GM12874 (cell line): Measurements from ENCODE around the gene ANLN.

Experiments used
- TF ChIP-seq, protein P1 (sequence below): IDR thresholded peaks from 2 replicates; pipeline ENCODE4 v1.5.1; 2011; ENCODE audit warnings: low read depth, mild to moderate bottlenecking, control low read depth, low read length, moderate library complexity; ENCODE audit not compliant: insufficient read depth

The ANLN gene

GRCh38 chr7:36406156-36406555 is 16.5 kb downstream of the ANLN start:
- TF ChIP-seq, protein P1, sequence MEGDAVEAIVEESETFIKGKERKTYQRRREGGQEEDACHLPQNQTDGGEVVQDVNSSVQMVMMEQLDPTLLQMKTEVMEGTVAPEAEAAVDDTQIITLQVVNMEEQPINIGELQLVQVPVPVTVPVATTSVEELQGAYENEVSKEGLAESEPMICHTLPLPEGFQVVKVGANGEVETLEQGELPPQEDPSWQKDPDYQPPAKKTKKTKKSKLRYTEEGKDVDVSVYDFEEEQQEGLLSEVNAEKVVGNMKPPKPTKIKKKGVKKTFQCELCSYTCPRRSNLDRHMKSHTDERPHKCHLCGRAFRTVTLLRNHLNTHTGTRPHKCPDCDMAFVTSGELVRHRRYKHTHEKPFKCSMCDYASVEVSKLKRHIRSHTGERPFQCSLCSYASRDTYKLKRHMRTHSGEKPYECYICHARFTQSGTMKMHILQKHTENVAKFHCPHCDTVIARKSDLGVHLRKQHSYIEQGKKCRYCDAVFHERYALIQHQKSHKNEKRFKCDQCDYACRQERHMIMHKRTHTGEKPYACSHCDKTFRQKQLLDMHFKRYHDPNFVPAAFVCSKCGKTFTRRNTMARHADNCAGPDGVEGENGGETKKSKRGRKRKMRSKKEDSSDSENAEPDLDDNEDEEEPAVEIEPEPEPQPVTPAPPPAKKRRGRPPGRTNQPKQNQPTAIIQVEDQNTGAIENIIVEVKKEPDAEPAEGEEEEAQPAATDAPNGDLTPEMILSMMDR = no peak

DNA sequence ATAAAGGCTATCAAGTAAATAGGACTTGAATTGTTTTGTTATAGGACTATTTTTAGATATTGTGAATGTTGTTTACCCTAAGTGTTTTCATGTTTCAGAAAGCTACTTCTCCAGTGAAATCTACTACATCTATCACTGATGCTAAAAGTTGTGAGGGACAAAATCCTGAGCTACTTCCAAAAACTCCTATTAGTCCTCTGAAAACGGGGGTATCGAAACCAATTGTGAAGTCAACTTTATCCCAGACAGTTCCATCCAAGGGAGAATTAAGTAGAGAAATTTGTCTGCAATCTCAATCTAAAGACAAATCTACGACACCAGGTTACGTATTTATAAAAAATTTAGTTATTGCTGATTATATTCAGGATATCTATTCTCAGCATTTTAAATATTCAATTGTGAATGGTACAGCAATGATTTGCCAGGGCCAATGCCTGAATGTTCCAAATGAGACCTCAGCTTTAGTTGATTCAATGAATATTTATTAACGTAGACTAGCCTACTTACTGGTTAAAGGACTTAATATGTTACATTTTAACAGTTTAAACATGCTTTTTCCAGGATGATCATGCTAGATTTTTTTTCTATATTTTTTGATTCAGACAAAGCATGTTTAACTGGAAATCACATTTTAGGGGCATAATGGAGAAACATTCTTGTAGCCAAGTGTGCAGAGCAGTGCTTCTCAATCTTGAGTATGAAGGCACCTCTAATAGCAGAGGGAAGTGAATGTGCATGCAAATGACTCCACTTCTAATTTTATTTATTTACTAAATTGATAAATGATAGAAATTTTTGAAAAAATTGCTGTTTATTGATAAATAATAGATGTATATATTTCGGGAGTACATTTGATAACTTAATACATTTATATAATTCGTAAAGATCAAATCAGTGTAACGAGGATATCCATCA is 18.2 kb downstream of the ANLN start:
- TF ChIP-seq, protein P1 = no peak

- TF ChIP-seq, protein P1 = no peak
Observed at GRCh38 chr7:36408589-36408988, 18.9 kb downstream of the ANLN start.

DNA sequence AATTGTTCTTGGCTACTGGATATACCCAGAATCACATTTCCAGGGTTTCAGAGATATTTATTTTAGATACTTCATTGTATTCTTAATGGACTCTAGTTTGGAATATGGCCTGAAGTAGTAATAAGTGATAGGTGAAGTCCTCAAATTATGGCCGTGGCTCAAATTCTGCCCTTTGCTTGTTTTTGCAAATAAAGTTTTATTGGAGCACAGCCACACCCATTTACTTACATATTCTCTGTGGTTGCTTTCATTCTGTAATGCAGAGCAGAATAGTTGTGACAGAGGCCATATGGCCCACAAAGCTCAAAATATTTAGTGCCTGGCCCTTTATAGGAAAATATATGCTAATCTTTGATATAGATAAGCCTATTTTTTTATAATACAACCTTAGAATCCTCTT is 19.5 kb downstream of the ANLN start:
- TF ChIP-seq, protein P1 = no peak

DNA sequence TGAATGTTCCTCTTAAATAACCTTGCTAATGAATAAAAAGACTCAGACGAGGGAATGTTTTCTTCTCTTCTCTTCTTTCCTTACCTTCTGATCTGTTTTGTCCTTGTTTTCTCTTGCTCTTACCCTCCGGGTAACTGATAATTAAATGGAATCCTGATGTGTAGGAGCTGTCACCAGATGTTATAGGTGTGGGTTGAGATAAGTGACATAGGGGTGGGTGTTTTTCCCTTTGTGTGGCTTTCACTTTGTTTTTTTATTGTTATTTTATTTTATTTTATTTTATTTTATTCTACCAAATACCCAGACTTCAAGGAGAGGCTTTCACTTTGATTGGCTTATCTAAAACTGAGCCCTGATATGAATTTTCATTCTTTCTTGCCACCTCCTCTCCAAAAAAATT is 25.5 kb downstream of the ANLN start:
- TF ChIP-seq, protein P1 = no peak

DNA sequence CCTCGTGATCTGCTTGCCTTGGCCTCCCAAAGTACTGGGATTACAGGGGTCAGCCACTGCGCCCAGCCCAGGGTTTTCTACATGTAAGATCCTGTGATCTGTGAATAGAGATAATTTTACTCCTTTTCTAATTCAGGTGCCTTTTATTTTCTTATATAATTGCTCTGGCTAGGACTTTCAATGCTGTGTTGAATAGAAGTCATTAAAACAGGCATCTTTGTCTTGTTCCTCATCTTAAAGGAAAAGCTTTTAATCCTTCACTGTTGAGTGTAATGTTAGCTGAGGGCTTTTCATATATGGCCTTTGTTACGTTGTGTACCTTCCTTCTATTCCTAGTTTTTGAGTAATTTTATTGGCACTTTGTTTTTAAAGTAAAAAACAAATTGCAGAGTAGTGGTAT is 26.6 kb downstream of the ANLN start:
- TF ChIP-seq, protein P1 = no peak

- TF ChIP-seq, protein P1 = no peak
Observed at GRCh38 chr7:36420307-36420706, 30.6 kb downstream of the ANLN start.
